Measurements from ENCODE around the gene CTRB2.
"Not testable (repeated sequence)": the region's sequence is repeated elsewhere in the genome, so short reads cannot be mapped to it uniquely, and the experiment has no call there.

Gene CTRB2

GRCh38 chr16:75241955-75242354 is 35.0 kb upstream of the CTRB2 start:
- DNase-seq, result no peak

- DNase-seq, result no peak
Measured at GRCh38 chr16:75241412-75241811, 34.5 kb upstream of the CTRB2 start.

- DNase-seq, result not testable (repeated sequence)
Measured at GRCh38 chr16:75240633-75241032, 33.7 kb upstream of the CTRB2 start.

- no peak for DNase-seq
Measured at GRCh38 chr16:75239542-75240122, 32.7 kb upstream of the CTRB2 start.

- DNase-seq, result no peak
Measured at GRCh38 chr16:75238853-75239541, 32.0 kb upstream of the CTRB2 start.

- DNase-seq, result no peak
Measured at GRCh38 chr16:75238132-75238852, 31.3 kb upstream of the CTRB2 start.

GRCh38 chr16:75237398-75238131 is 30.6 kb upstream of the CTRB2 start:
- no peak for DNase-seq

GRCh38 chr16:75236736-75237397 is 29.9 kb upstream of the CTRB2 start:
- no peak for DNase-seq

- no peak for DNase-seq
Measured at GRCh38 chr16:75236232-75236631, 29.3 kb upstream of the CTRB2 start.

GRCh38 chr16:75235721-75236193 is 28.8 kb upstream of the CTRB2 start:
- DNase-seq, result no peak

- DNase-seq, result no peak
Measured at GRCh38 chr16:75234856-75235696, 28.1 kb upstream of the CTRB2 start.

GRCh38 chr16:75233611-75233938 is 26.6 kb upstream of the CTRB2 start:
- DNase-seq, result no peak

- DNase-seq, result no peak
Measured at GRCh38 chr16:75231570-75231969, 24.6 kb upstream of the CTRB2 start.

- no peak for DNase-seq
Measured at GRCh38 chr16:75230471-75231110, 23.6 kb upstream of the CTRB2 start.

GRCh38 chr16:75229172-75230031 is 22.4 kb upstream of the CTRB2 start:
- no peak for DNase-seq

- no peak for DNase-seq
Measured at GRCh38 chr16:75228143-75228976, 21.4 kb upstream of the CTRB2 start.

- DNase-seq, result no peak
Measured at GRCh38 chr16:75227361-75228142, 20.6 kb upstream of the CTRB2 start.

- DNase-seq, result no peak
Measured at GRCh38 chr16:75226550-75227360, 19.8 kb upstream of the CTRB2 start.
